ENCODE results near the gene TSACC.

Gene TSACC

DNA sequence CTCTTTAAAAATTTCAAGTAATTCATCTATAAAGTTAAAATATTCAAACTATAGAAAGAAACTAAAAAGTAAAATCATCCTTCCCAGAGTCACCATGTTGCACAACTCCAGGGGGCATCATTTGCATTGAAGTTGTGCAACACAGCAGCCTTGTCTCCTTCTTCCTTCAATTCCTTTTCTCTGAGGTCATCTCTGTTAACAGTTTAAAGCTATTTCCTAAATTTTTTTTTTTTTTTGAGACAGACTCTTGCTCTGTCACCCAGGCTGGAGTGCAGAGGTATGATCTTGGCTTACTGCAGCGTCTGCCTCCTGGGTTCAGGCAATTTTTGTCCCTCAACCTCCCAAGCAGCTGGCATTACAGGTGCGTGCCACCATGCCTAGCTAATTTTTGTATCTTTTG, 37.8 kb downstream of the TSACC start:
- no peaks in the 10 kb centered on the region for H3K4me1 Mint-ChIP-seq (ENCODE audit: low read depth)
- no peaks in the 10 kb centered on the region for H3K36me3 Mint-ChIP-seq (ENCODE audit: low read depth)
- H3K9me3 Mint-ChIP-seq: no peaks in the 10 kb centered on the region
- H3K4me3 Mint-ChIP-seq: no peak overlapping the region
- H3K27me3 Mint-ChIP-seq (ENCODE audit: low read depth): peaks cover 34% of the 10 kb centered on the region
- no peak overlapping the region for H3K27ac Mint-ChIP-seq

GRCh38 chr1:156376958-156377919, 38.9 kb downstream of the TSACC start:
- H3K27ac Mint-ChIP-seq: no peak overlapping the region
- H3K36me3 Mint-ChIP-seq (ENCODE audit: low read depth): no peaks in the 10 kb centered on the region

GRCh38 chr1:156378557-156378956, 40.2 kb downstream of the TSACC start:
- Mint-ChIP-seq H3K9me3 (no peaks in the 10 kb centered on the region), H3K27ac (no peak overlapping the region), H3K4me3 (no peak overlapping the region), H3K36me3 (ENCODE audit: low read depth) (no peaks in the 10 kb centered on the region), H3K4me1 (ENCODE audit: low read depth) (no peaks in the 10 kb centered on the region), H3K27me3 (ENCODE audit: low read depth) (peaks cover 13% of the 10 kb centered on the region)

More at GRCh38 chr1:156376958-156377919, 38.9 kb downstream of the TSACC start:
- no peak overlapping the region for H3K4me3 Mint-ChIP-seq
- H3K4me1 Mint-ChIP-seq (ENCODE audit: low read depth): no peaks in the 10 kb centered on the region
- H3K9me3 Mint-ChIP-seq: no peaks in the 10 kb centered on the region
- H3K27me3 Mint-ChIP-seq (ENCODE audit: low read depth): peaks cover 25% of the 10 kb centered on the region

DNA sequence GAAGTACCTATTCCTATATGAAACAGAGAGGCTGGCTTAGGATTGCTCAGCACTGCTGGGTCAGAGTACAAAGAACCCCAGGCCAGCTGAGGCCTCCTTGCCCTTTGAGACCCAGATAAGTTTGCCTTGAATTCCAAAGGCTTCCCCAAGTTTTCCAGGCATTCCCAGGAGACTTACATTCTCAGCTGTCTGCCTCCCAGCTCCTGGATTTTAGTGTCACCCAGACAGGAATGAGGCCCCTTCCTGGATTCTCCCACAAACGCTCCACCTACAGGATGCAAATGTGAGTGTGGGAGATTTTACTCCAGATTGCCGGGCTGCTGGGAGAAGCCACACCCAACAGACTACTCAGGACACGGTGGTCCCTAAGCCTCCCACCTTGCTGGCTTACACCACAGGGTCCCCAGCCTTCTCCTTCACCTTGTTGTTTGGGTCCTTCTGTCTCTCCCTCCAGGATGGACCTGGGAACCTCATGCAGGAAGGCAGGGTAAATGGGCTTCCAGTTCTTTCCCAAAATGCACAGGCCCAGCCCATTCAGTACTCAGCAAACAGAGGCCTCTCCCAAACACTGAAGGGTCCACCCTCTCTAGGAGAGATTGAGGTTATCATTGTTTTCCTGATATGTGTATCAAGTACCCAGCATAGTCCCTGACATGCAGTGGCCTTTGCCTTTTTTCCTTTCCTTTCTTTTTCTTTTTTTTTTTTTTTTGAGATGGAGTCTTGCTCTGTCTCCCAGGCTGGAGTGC, 41.3 kb downstream of the TSACC start:
- no peaks in the 10 kb centered on the region for H3K36me3 Mint-ChIP-seq (ENCODE audit: low read depth)
- H3K27ac Mint-ChIP-seq: no peak overlapping the region
- no peaks in the 10 kb centered on the region for H3K9me3 Mint-ChIP-seq
- H3K4me3 Mint-ChIP-seq: no peak overlapping the region
- H3K27me3 Mint-ChIP-seq (ENCODE audit: low read depth): peaks cover 5% of the 10 kb centered on the region
- no peaks in the 10 kb centered on the region for H3K4me1 Mint-ChIP-seq (ENCODE audit: low read depth)

DNA sequence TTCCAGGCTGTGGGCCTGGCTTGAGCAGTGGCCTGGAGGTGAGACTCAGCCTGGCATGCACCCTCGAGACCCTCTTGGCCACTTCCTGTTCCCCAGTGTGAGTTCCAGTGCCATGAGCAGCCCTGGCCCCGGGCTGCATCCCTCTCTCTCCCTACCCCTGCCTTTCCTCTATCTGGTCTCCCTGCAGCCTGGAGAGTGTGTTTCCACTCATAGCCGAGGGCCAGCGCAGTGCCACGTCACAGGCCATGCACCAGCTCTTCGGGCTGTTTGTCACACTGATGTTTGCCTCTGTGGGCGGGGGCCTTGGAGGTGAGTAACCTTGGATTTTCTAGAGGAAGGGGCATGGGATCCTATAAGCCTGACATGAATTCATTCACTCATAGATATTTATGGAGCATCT, 44.2 kb downstream of the TSACC start:
- Mint-ChIP-seq H3K27ac (no peak overlapping the region), H3K4me1 (ENCODE audit: low read depth) (peaks cover 4% of the 10 kb centered on the region), H3K36me3 (ENCODE audit: low read depth) (no peaks in the 10 kb centered on the region), H3K27me3 (ENCODE audit: low read depth) (peaks cover 18% of the 10 kb centered on the region), H3K9me3 (no peaks in the 10 kb centered on the region), H3K4me3 (no peak overlapping the region)

DNA sequence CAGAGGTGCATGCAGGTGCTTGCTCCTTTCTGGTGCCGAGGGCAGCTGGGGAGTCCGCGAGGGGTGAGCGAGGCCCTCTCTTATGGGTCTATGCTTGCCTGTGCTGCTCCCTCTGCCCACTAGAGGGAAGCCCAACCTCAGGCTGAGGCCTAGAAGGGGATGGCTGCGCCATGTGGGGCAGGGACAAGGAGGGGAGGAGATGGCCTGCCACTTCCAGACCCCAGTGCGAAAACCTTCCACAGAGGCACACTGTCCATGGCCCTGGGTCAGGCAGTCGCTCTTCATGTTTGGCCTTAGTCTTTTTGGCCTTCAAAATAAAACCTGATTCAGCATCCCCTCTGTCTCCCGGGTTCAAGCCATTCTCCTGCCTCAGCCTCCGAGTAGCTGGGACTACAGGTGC, 44.7 kb downstream of the TSACC start:
- Mint-ChIP-seq H3K9me3 (no peaks in the 10 kb centered on the region), H3K27ac (no peak overlapping the region), H3K4me1 (ENCODE audit: low read depth) (peaks cover 4% of the 10 kb centered on the region), H3K4me3 (no peak overlapping the region), H3K27me3 (ENCODE audit: low read depth) (peaks cover 23% of the 10 kb centered on the region), H3K36me3 (ENCODE audit: low read depth) (no peaks in the 10 kb centered on the region)

DNA sequence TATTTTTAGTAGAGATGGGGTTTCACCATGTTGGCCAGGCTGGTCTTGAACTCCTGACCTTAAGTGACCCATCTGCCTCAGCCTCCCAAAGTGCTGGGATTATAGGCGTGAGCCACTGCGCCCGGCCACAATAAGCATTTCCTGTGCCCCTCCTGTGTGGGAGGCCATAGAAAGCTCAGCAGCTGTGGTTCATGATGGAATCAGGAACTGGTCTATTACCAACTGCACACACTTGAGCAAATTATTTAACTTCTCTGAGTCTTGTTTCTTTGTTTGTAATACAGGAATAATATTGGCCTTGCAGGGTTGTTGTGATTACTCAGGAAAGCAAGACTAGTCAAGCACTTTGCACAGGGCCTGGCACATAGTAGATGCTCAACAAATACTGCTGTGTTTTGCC, 45.7 kb downstream of the TSACC start:
- Mint-ChIP-seq H3K27ac (no peak overlapping the region), H3K9me3 (no peaks in the 10 kb centered on the region), H3K4me3 (no peak overlapping the region), H3K4me1 (ENCODE audit: low read depth) (peaks cover 4% of the 10 kb centered on the region), H3K36me3 (ENCODE audit: low read depth) (no peaks in the 10 kb centered on the region), H3K27me3 (ENCODE audit: low read depth) (peaks cover 27% of the 10 kb centered on the region)

GRCh38 chr1:156384658-156385057, 46.3 kb downstream of the TSACC start:
- no peak overlapping the region for H3K4me3 Mint-ChIP-seq
- peaks cover 4% of the 10 kb centered on the region for H3K4me1 Mint-ChIP-seq (ENCODE audit: low read depth)
- H3K9me3 Mint-ChIP-seq: no peaks in the 10 kb centered on the region
- no peaks in the 10 kb centered on the region for H3K36me3 Mint-ChIP-seq (ENCODE audit: low read depth)
- no peak overlapping the region for H3K27ac Mint-ChIP-seq
- H3K27me3 Mint-ChIP-seq (ENCODE audit: low read depth): peaks cover 34% of the 10 kb centered on the region

- Mint-ChIP-seq H3K9me3 (no peaks in the 10 kb centered on the region), H3K4me3 (no peak overlapping the region), H3K36me3 (ENCODE audit: low read depth) (no peaks in the 10 kb centered on the region), H3K4me1 (ENCODE audit: low read depth) (peaks cover 4% of the 10 kb centered on the region), H3K27me3 (ENCODE audit: low read depth) (peaks cover 43% of the 10 kb centered on the region), H3K27ac (no peak overlapping the region)
Measured at GRCh38 chr1:156385534-156386031, 47.3 kb downstream of the TSACC start.

DNA sequence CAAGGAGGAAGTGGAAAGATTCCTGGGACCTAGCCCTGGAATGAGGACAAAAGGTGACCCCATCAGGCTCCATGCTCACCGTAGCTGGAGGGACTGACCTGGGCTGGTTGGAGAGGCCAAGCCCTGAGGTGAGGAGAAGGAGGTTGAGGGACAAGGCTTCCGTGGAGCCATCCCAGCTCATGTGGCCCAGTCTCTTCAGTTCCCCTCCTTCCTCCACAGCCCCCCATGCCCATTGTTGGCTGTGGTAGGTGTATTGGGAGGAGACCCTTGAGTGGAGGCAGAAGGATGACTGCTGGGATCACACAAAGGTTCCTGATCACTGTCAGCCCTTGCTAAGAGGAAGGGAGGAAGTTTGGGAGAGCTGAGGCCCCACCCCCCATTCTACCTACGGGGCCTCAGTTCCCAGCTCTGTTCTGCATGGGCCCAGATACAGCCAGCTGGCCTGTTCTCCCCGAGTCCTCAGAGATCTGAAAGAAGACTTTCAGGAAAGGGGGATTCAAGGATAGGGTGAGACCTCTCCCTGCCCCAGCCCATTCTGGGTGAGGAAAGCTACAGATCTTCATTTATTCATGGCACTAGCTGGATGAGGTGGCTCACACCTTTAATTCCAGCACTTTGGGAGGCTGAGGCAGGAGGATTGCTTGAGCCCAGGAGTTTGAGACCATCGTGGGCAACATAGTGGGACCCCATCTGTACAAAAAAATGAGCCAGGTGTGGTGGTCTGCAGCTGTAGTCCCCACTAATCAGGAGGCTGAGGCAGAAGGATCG, 48.0 kb downstream of the TSACC start:
- Mint-ChIP-seq H3K36me3 (ENCODE audit: low read depth) (no peaks in the 10 kb centered on the region), H3K4me1 (ENCODE audit: low read depth) (peaks cover 4% of the 10 kb centered on the region), H3K9me3 (no peaks in the 10 kb centered on the region), H3K27ac (no peak overlapping the region), H3K27me3 (ENCODE audit: low read depth) (peaks cover 44% of the 10 kb centered on the region), H3K4me3 (no peak overlapping the region)

- Mint-ChIP-seq H3K27ac (no peak overlapping the region), H3K27me3 (ENCODE audit: low read depth) (peaks cover 44% of the 10 kb centered on the region), H3K4me1 (ENCODE audit: low read depth) (peaks cover 4% of the 10 kb centered on the region), H3K9me3 (no peaks in the 10 kb centered on the region), H3K36me3 (ENCODE audit: low read depth) (no peaks in the 10 kb centered on the region), H3K4me3 (no peak overlapping the region)
Measured at GRCh38 chr1:156386949-156387869, 48.9 kb downstream of the TSACC start.

DNA sequence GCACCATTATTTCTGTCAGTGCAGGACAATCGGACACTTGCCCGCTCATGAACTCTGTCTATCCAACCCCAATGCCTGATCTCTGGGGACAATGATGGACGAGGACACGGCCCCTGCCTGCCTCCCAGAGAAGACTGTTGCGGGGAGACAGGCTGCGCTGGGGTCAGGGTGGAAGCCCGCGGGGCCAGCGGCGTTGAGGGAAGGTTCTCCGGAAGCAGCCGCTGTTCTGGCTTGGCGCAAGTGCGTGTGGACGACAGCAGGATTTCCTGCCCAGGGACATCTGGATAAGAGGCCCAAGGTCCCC, 49.5 kb downstream of the TSACC start:
- H3K9me3 Mint-ChIP-seq: no peaks in the 10 kb centered on the region
- peaks cover 44% of the 10 kb centered on the region for H3K27me3 Mint-ChIP-seq (ENCODE audit: low read depth)
- H3K4me1 Mint-ChIP-seq (ENCODE audit: low read depth): peaks cover 4% of the 10 kb centered on the region
- H3K27ac Mint-ChIP-seq: no peak overlapping the region
- H3K4me3 Mint-ChIP-seq: no peak overlapping the region
- no peaks in the 10 kb centered on the region for H3K36me3 Mint-ChIP-seq (ENCODE audit: low read depth)

- Mint-ChIP-seq H3K27ac (no peak overlapping the region), H3K9me3 (no peaks in the 10 kb centered on the region), H3K36me3 (ENCODE audit: low read depth) (no peaks in the 10 kb centered on the region), H3K27me3 (ENCODE audit: low read depth) (peaks cover 44% of the 10 kb centered on the region), H3K4me1 (ENCODE audit: low read depth) (peaks cover 4% of the 10 kb centered on the region), H3K4me3 (no peak overlapping the region)
Measured at GRCh38 chr1:156388174-156389137, 50.1 kb downstream of the TSACC start.
